HepG2 (cell line): ENCODE data around the gene RBMS2. TPM values are rescaled to one million over a fixed set of nuclear protein-coding genes. Genes with fewer than 3 reads are reported as not detected.

Experiments used
- ETV5 ChIP-seq: IDR thresholded peaks from 2 replicates; pipeline ENCODE4 v1.6.1; 2018; ENCODE audit warnings: missing biosample characterization, missing genetic modification reagents, inconsistent platforms, borderline replicate concordance
- FIP1L1 ChIP-seq: fragments of 200-400 bp; formaldehyde crosslinking; IDR thresholded peaks from 2 replicates; pipeline ENCODE4 v1.6.1; 2018; ENCODE audit warnings: low read depth, mild to moderate bottlenecking, low read length, moderate library complexity, borderline replicate concordance; ENCODE audit not compliant: insufficient read depth
- FLYWCH1 ChIP-seq: sonication (generic); formaldehyde crosslinking; IDR thresholded peaks from 2 replicates; pipeline ENCODE4 v1.8.1; 2023; ENCODE audit warnings: mild to moderate bottlenecking, missing genetic modification reagents
- GATA4 ChIP-seq: sonication (generic); IDR thresholded peaks from 2 replicates; pipeline ENCODE4 v1.6.1; 2016; ENCODE audit warnings: antibody characterized with exemption, low read depth, borderline replicate concordance
- GATAD2A ChIP-seq: IDR thresholded peaks from 2 replicates; pipeline ENCODE4 v1.6.1; 2016
- IRF1 ChIP-seq: sonication (generic); formaldehyde crosslinking; IDR thresholded peaks from 2 replicates; pipeline ENCODE4 v1.4.0; 2020; ENCODE audit warnings: low read depth, mild to moderate bottlenecking, missing genetic modification reagents
- KDM5A ChIP-seq: fragments of 200-600 bp; sonication (generic); IDR thresholded peaks from 2 replicates; pipeline ENCODE4 v1.7.0; 2018; ENCODE audit warnings: antibody characterized with exemption, mild to moderate bottlenecking, low read length, borderline replicate concordance
- POLR2AphosphoS5 ChIP-seq: IDR thresholded peaks from 2 replicates; pipeline ENCODE4 v1.6.1; 2012; ENCODE audit warnings: low read depth, low read length
- RFX5 ChIP-seq: IDR thresholded peaks from 2 replicates; pipeline ENCODE4 v1.6.1; 2011; ENCODE audit warnings: low read depth, low read length, improper control_type of control experiment
- SMC3 ChIP-seq: IDR thresholded peaks from 2 replicates; pipeline ENCODE4 v1.6.1; 2011; ENCODE audit warnings: low read length, improper control_type of control experiment
- TBP ChIP-seq: sonication (generic); formaldehyde crosslinking; IDR thresholded peaks from 2 replicates; pipeline ENCODE4 v1.5.0; 2020; ENCODE audit warnings: missing genetic modification reagents
- ZBTB42 ChIP-seq: sonication (generic); formaldehyde crosslinking; IDR thresholded peaks from 2 replicates; pipeline ENCODE4 v1.5.0; 2020; ENCODE audit warnings: mild to moderate bottlenecking, missing genetic modification reagents
- ZFP37 ChIP-seq: sonication (generic); formaldehyde crosslinking; IDR thresholded peaks from 2 replicates; pipeline ENCODE4 v1.4.0; 2020; ENCODE audit warnings: missing genetic modification reagents, borderline replicate concordance
- ZFP90 ChIP-seq: sonication (generic); formaldehyde crosslinking; IDR thresholded peaks from 2 replicates; pipeline ENCODE4 v1.8.0; 2022; ENCODE audit warnings: missing genetic modification reagents, mild to moderate bottlenecking, inconsistent platforms, borderline replicate concordance
- ZNF235 ChIP-seq: sonication (generic); formaldehyde crosslinking; IDR thresholded peaks from 2 replicates; pipeline ENCODE4 v1.8.1; 2023; ENCODE audit warnings: mild to moderate bottlenecking, missing genetic modification reagents, borderline replicate concordance
- ZNF460 ChIP-seq: sonication (generic); formaldehyde crosslinking; IDR thresholded peaks from 2 replicates; pipeline ENCODE4 v1.5.1; 2020; ENCODE audit warnings: missing genetic modification reagents, mild to moderate bottlenecking, borderline replicate concordance
- ZNF547 ChIP-seq: sonication (generic); formaldehyde crosslinking; IDR thresholded peaks from 2 replicates; pipeline ENCODE4 v1.5.1; 2020; ENCODE audit warnings: mild to moderate bottlenecking, missing genetic modification reagents
- ZNF557 ChIP-seq: sonication (generic); formaldehyde crosslinking; IDR thresholded peaks from 2 replicates; pipeline ENCODE4 v1.4.0; 2020; ENCODE audit warnings: missing genetic modification reagents
- ZNF574 ChIP-seq: sonication (generic); formaldehyde crosslinking; IDR thresholded peaks from 2 replicates; pipeline ENCODE4 v1.4.0; 2020; ENCODE audit warnings: missing genetic modification reagents
- ZNF878 ChIP-seq: sonication (generic); formaldehyde crosslinking; IDR thresholded peaks from 2 replicates; pipeline ENCODE4 v1.8.1; 2023; ENCODE audit warnings: mild to moderate bottlenecking, missing genetic modification reagents, moderate library complexity
- ZNF879 ChIP-seq: sonication (generic); formaldehyde crosslinking; IDR thresholded peaks from 2 replicates; pipeline ENCODE4 v1.8.1; 2023; ENCODE audit warnings: missing genetic modification reagents
- polyA plus RNA-seq, 8 experiments: library from polyadenylated mRNA; depleted of rRNA in 3 of 8; stranded (reverse) in 7 of 8; unstranded in 1 of 8; fragments of >200 nt; fragmentation: Illumina TruSeq in 4 of 8; extraction: Trizol in 4 of 8; gene quantifications; 2 replicates each; pipeline versions ENCODE4 v1.2.1 to v1.2.3, GENCODE V29; 2011 to 2016; ENCODE audit warnings: low read depth in 4 of 8, missing spikeins in 1 of 8, mixed read lengths in 1 of 8; ENCODE audit not compliant: insufficient read depth in 1 of 8
- total RNA-seq, 5 experiments: library from RNA; depleted of rRNA; stranded (reverse); fragments of >200 nt; fragmentation: Illumina TruSeq; extraction: Trizol; gene quantifications; 2 replicates each; pipeline ENCODE4 v1.2.3, GENCODE V29; 2016; ENCODE audit warnings: low read depth in 1 of 5
- TF ChIP-seq, protein P1 (sequence below): sonication (generic); formaldehyde crosslinking; IDR thresholded peaks from 2 replicates; pipeline ENCODE4 v1.9.0; 2021; ENCODE audit warnings: missing genetic modification reagents, borderline replicate concordance
- TF ChIP-seq, protein P2 (sequence below): sonication (generic); formaldehyde crosslinking; IDR thresholded peaks from 2 replicates; pipeline ENCODE4 v1.8.0; 2022; ENCODE audit warnings: mild to moderate bottlenecking, missing genetic modification reagents; ENCODE audit not compliant: insufficient replicate concordance

The RBMS2 gene
- total and polyA plus RNA-seq, 2 of the 13 experiments (the other 11 are each of a cell fraction or from before 2014, with no cell fraction given), result 0.53 to 7.4 TPM

DNA sequence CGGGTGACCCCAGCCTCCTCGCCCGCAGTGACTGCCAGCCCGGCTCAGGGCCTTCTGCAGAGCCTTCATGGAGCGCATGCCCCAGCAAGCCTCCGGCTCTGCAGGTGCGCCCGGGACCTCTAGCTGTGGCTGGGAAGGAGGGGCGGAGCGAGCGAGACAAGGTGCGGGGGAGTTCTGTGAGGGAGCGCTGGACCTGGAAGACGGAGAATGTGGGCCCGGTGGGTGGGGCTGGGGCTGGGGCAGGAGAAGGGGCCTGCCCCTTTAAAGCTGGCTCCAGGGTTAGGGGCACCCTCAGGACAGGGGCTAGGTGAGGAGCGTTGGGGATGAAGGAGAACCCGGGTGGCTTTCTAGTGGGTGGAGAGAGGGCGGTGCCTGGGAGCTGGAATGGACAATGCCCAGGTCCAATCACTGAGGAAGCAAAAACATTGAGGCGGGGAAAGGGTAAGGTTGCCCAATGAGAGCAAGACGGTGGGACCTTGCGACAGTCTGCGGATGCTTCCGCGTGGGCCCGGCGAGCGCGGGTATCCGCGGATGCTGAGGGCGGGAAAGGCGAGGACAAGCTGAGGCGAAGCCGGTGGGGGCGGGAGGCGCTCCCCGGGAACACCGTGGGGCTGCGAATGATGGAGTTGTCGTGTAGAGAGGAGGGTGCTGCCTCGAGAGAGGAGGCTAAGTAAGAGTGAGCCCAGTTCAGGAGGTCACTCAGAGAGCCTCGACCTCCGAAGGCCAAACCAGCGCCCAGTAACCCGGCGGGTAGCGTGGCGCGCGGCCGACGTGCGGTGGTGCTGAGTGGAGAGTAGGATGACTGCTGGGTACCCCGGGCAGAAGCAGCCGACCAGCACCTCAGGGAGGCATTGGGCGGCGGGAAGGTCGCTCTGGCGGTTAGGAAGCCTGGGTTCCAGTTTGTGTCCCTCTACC, 33.3 kb upstream of the RBMS2 start, which contains the start of gene GLS2 (continued):
- TF ChIP-seq ZNF235 (CRISPR knock-in tag) (0 out of 2 replicates have a peak, but pooled peaks have one; percentile 66), RFX5 (no peak), IRF1 (no peak; the same call in 1 of the 2 replicates), ZNF557 (CRISPR knock-in tag) (peak; percentile 99), KDM5A (no peak; the same call in 1 of the 2 replicates), ETV5 (CRISPR knock-in tag) (peak; percentile 62), FIP1L1 (no peak), GATAD2A (CRISPR knock-in tag) (peak; percentile 24; the same call in 1 of the 2 replicates), ZNF878 (CRISPR knock-in tag) (peak; percentile 86), FLYWCH1 (no peak), GATA4 (no peak), POLR2AphosphoS5 (peak; percentile 29; the same call in 1 of the 2 replicates), ZNF547 (CRISPR knock-in tag) (peak; percentile 91; the same call in 1 of the 2 replicates), TBP (CRISPR knock-in tag) (no peak), ZNF574 (CRISPR knock-in tag) (peak; percentile 80; the same call in 1 of the 2 replicates), ZFP90 (CRISPR knock-in tag) (peak; percentile 92), ZNF460 (CRISPR knock-in tag) (no peak), ZFP37 (peak; percentile 94), ZBTB42 (CRISPR knock-in tag) (no peak), ZNF879 (CRISPR knock-in tag) (peak; percentile 91), SMC3 (no peak)
- TF ChIP-seq, protein P1, sequence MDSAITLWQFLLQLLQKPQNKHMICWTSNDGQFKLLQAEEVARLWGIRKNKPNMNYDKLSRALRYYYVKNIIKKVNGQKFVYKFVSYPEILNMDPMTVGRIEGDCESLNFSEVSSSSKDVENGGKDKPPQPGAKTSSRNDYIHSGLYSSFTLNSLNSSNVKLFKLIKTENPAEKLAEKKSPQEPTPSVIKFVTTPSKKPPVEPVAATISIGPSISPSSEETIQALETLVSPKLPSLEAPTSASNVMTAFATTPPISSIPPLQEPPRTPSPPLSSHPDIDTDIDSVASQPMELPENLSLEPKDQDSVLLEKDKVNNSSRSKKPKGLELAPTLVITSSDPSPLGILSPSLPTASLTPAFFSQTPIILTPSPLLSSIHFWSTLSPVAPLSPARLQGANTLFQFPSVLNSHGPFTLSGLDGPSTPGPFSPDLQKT (CRISPR knock-in tag), result peak; percentile 17; the same call in 1 of the 2 replicates
- TF ChIP-seq, protein P2, sequence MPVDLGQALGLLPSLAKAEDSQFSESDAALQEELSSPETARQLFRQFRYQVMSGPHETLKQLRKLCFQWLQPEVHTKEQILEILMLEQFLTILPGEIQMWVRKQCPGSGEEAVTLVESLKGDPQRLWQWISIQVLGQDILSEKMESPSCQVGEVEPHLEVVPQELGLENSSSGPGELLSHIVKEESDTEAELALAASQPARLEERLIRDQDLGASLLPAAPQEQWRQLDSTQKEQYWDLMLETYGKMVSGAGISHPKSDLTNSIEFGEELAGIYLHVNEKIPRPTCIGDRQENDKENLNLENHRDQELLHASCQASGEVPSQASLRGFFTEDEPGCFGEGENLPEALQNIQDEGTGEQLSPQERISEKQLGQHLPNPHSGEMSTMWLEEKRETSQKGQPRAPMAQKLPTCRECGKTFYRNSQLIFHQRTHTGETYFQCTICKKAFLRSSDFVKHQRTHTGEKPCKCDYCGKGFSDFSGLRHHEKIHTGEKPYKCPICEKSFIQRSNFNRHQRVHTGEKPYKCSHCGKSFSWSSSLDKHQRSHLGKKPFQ (CRISPR knock-in tag), result peak; percentile 76
